Right hindlimb (tissue), 1 donor: ENCODE measurements around the gene KCNJ14.

ENCODE experiments used
- DNase-seq: peaks from one replicate; pipeline ENCODE4 v3.0.0-alpha.2; 2018

KCNJ14 gene

DNA sequence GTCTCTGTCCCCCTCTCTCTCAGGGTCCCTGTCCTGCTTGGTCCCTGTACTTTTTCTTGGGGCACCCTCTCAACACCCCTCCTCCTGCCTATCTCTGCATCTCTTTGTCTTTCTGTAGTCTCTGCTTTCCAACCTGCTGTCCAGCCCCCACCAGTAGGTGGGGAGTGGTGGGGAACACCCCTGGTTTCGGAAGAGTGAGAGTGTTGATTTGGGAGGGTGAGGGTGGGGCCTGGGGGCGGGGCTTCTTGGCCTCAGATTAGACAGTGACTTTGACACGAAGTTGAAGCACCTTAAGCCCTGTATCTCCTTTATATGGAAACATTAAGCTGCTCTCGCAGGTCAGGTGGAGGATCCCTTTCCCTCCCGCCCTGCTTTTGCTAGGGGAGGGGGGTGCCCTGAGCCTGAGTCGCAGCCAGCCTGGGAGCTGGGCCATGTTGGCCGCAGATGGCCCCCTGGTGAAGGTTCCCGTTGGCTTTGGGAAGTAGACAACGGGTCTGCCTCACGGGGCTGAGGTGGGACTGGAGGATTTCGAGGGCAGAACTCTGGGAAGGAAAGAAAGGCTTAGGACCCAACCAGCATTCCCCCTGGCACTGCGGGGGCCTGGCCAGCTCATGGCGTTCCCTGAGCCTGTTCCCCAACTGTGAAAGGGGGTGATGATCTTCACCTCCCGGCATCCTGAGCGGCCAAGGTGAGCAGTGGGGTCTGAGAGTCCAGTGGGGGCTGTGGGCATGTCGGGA lies at the start of gene KCNJ14:
Gene KCNJ14, plus strand, starts transcription at position 404 of the 737 bp plus-strand sequence. CDS start 6,151 bp downstream, outside the sequence.
- no peak for DNase-seq

GRCh38 chr19:48405850-48406249 lies 49.5 kb upstream of the KCNJ14 start:
- no peak for DNase-seq

DNA sequence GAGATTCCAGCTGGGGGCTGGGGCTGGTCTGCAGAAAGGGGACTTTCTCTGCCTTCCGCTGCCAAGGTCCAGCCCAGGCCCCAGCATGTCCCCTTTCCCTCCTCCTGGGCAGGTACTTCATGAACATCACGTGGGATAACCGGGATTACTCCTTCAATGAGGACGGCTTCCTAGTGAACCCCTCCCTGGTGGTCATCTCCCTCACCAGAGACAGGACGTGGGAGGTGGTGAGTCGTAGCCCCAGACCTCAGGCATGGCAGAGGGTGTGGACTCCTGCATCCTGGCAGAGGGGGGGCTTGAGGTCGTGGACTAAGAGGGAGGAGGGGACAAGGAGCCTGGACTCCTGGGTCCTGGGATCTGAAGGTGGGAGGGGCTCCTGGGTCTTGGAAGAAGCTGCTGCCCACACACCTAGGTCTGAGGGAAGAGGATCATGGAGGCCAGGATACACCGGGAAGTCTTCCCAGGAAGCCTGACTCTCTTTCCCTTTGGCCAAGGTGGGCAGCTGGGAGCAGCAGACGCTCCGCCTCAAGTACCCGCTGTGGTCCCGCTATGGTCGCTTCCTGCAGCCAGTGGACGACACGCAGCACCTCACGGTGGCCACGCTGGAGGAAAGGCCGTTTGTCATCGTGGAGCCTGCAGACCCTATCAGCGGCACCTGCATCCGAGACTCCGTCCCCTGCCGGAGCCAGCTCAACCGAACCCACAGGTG lies 41.3 kb upstream of the KCNJ14 start:
- DNase-seq = no peak

GRCh38 chr19:48415395-48415794 lies 40.0 kb upstream of the KCNJ14 start:
- peak; percentile 67 for DNase-seq

- no peak for DNase-seq
Measured at GRCh38 chr19:48415806-48416221, 39.6 kb upstream of the KCNJ14 start.

DNA sequence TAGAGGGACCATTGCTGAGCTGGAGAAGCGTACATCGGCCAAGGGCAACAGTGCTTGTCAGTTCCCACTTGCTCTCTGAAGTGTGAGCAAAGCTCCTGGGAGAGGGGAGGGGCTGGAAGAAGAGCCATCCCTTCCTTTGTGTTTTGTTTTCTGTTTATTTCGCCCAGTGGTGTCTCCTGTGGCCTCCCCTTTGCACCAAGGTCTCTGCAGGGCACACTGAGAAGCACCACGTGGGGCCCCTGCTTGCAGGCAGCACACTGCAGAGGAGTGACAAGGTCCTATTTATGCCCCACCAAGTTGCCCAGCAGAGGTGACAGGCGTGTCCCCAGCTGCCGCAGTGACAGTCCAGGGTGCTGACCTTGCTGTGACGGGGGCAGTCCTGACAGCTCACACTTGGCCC lies 38.0 kb upstream of the KCNJ14 start:
- DNase-seq = no peak

- DNase-seq = no peak
Measured at GRCh38 chr19:48418317-48419064, 36.9 kb upstream of the KCNJ14 start.

DNA sequence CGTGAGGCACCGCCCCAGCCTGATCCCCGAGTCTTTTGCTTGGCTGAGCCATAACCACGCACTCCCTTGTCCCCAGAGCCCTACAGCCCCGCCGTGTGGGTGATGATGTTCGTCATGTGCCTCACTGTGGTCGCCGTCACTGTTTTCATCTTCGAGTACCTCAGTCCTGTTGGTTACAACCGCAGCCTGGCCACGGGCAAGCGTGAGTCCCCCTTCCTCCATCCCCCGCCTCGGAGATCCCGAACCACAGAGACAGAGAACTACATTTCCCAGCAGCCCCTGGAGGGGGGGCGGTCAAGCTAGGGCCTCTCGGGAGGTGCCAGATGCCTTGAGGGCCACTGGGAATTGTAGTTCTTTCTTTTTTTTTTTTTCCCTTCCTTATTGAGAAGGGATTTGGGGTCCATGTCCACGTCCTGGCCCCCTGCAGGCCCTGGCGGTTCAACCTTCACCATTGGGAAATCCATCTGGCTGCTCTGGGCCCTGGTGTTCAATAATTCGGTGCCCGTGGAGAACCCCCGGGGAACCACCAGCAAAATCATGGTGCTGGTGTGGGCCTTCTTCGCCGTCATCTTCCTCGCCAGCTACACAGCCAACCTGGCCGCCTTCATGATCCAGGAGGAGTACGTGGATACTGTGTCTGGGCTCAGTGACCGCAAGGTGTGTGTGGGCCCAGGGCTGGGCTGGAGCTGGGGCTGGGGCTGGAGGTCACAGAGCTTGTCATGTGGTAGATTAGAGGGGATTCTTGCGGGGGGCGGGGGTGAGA lies 36.0 kb upstream of the KCNJ14 start:
- DNase-seq = peak; percentile 58

GRCh38 chr19:48421548-48421947 lies 33.8 kb upstream of the KCNJ14 start:
- DNase-seq = no peak

GRCh38 chr19:48424694-48425219 lies 30.6 kb upstream of the KCNJ14 start:
- peak; percentile 47 for DNase-seq

DNA sequence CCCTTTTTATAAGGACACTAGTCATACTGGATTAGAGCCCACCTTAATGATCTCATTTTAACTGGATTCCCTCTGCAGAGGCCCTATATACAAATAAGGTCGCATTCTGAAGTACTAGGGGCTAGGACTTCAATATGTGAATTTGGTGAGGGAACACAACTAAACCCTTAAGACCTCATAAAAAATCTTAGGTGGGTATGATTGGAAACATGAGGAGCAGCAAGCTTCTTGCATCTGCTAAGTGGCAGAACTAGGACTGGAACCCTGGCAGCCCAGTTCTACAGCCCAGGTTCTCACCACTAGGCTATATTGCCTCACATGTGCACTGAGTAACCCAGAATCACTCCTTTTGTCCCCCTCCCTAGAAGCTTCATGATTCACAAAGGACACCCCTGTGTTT lies 26.7 kb upstream of the KCNJ14 start:
- DNase-seq = no peak

GRCh38 chr19:48433337-48433736 lies 22.0 kb upstream of the KCNJ14 start:
- DNase-seq = no peak

DNA sequence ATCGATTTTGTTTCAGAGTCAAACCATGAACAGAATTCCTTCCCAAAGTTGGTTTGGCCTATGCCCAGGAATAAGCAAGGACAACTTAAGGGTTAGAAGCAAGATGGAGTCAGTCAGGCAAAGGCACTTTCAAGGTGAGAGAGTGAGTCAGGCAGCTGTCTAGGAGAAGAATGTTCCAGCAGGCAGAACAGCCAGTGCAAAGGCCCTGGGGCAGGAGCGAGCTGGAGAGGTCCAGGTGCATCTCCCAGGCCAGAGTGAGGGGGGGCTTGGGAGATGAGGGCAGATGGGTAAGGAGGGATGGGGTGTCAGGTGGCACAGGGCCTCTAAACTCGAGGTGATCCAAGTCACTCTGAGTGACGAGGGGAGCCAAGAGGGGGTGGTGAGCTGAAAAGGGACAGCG lies 18.8 kb upstream of the KCNJ14 start:
- DNase-seq = no peak

DNA sequence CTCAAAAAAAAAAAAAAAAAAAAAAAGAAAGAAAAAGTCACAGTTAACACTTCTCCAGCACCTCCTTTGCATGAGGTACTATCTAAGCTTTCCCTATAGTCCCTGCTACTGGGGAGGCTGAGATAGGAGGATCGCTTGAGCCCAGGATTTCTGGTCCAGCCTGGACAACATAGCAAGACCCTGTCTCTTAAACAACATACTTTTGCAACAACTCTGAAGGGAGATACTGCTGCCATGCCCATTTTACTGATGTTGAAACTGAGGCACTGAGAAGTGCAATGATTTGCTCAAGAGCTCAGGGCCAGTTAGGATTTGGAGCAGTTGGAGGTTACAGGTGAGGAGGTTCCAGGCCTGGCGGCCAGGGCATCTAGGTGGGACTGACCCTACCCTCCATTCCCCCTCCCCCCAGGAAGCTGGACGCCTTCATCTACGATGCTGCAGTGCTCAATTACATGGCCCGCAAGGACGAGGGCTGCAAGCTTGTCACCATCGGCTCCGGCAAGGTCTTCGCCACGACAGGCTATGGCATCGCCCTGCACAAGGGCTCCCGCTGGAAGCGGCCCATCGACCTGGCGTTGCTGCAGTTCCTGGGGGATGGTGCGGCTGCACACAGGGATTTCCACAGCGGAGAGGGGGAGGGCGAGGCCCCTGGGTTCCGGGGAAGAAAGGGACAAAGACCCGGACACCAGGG lies 13.9 kb upstream of the KCNJ14 start:
- no peak for DNase-seq

GRCh38 chr19:48442116-48443035 lies 13.0 kb upstream of the KCNJ14 start:
- no peak for DNase-seq

- DNase-seq = no peak
Measured at GRCh38 chr19:48443256-48443655, 12.1 kb upstream of the KCNJ14 start.

- no peak for DNase-seq
Measured at GRCh38 chr19:48443731-48444128, 11.6 kb upstream of the KCNJ14 start.

DNA sequence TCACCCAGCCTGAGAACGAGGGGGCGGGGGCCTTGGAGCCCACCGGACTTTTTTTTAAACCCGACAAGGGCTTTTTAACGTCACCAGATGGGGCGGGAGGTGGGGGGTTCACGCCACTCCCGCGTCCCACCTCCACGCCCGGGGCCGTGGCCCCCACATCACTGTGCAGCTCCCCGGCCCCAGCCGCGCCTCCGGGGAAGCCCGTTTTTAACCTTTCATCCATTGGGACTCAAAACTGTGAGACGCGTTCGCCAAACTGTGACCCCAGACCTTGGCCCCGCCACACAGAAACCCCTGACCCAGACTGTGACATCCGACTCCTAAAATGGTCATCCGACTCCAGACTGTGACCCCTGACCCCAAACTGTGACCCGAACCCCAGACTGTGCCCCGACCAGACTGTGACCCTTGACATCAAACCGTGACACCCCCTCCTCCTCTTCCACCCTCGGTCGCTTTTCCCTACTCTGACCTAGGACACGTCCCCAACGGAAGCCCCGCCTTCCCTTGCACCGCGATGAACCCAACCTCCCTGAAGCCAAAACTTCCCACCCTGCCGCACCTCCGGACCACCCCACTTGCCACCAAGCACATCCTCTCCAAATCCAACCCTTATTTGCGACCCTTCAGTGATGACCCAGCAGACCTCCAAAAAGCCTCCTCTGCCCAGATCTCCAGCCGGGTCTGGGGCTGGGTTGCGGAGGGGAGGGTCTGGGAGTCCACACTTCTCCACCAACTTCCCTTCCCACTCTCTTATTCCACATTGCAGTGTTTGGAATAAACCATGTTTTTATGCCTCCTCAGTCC lies 11.0 kb upstream of the KCNJ14 start:
- DNase-seq = no peak

DNA sequence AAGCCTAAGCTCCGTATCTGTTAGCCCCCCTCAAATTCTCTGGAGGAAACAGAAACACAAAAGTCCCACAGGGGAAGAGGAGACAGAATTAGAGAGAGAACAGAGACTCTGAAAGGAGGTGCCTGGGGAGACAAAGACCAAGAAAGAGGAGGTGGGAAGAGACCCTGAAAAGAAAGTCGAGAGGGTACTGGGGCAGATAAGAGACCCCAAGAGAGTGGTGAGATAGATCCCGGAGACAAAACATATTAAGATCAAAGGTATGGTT lies 10.5 kb upstream of the KCNJ14 start:
- DNase-seq = no peak

- no peak for DNase-seq
Measured at GRCh38 chr19:48445256-48445605, 10.1 kb upstream of the KCNJ14 start.
